GM12878 (cell line): ENCODE results near the gene SYCP3.

Source experiments
- DPF2 ChIP-seq: fragments of 450-650 bp; IDR thresholded peaks from 2 replicates; pipeline ENCODE4 v1.6.1; 2017; ENCODE audit warnings: mild to moderate bottlenecking
- EZH2 ChIP-seq: IDR thresholded peaks from 2 replicates; pipeline ENCODE4 v1.6.1; 2012; ENCODE audit warnings: low read depth, mild to moderate bottlenecking, control low read depth, inconsistent platforms, low read length, borderline replicate concordance; ENCODE audit not compliant: control insufficient read depth
- HDGF ChIP-seq: fragments of 450-650 bp; IDR thresholded peaks from 2 replicates; pipeline ENCODE4 v1.6.1; 2016; ENCODE audit warnings: antibody characterized with exemption
- NFYB ChIP-seq: IDR thresholded peaks from 2 replicates; pipeline ENCODE4 v1.6.1; 2011; ENCODE audit warnings: low read depth, mild to moderate bottlenecking, low read length, improper control_type of control experiment, moderate library complexity; ENCODE audit not compliant: insufficient read depth
- RAD21 ChIP-seq: IDR thresholded peaks from 2 replicates; pipeline ENCODE4 v1.6.1; 2011; ENCODE audit warnings: mild to moderate bottlenecking, low read depth, low read length, moderate library complexity; ENCODE audit not compliant: insufficient read depth
- RFX5 ChIP-seq: IDR thresholded peaks from 2 replicates; pipeline ENCODE4 v1.6.1; 2011; ENCODE audit warnings: low read depth, low read length, improper control_type of control experiment
- SMAD5 ChIP-seq: IDR thresholded peaks from 2 replicates; pipeline ENCODE4 v1.6.1; 2016; ENCODE audit warnings: antibody characterized with exemption, low read depth
- SPI1 ChIP-seq: IDR thresholded peaks from 2 replicates; pipeline ENCODE4 v1.6.1; 2011; ENCODE audit warnings: low read depth, mild to moderate bottlenecking, low read length, moderate library complexity, borderline replicate concordance; ENCODE audit not compliant: insufficient read depth
- TAF1 ChIP-seq: IDR thresholded peaks from 2 replicates; pipeline ENCODE4 v1.6.1; 2011; ENCODE audit warnings: mild to moderate bottlenecking, low read depth, low read length, borderline replicate concordance
- TBL1XR1 ChIP-seq: IDR thresholded peaks from 2 replicates; pipeline ENCODE4 v1.6.1; 2012; ENCODE audit warnings: low read depth, low read length, improper control_type of control experiment
- TF ChIP-seq, protein P1 (sequence below), 3 experiments: IDR thresholded peaks in 2 of 3; conservative IDR thresholded peaks in 1 of 3; 2 replicates each; pipeline ENCODE4 v1.5.1; 2011; ENCODE audit warnings: low read depth in 3 of 3, low read length in 3 of 3, mild to moderate bottlenecking in 3 of 3, control low read depth in 2 of 3, moderate library complexity in 2 of 3, inconsistent platforms in 1 of 3, mixed read lengths in 1 of 3; ENCODE audit not compliant: control insufficient read depth in 2 of 3, insufficient read depth in 1 of 3; ENCODE audit errors: extremely low read depth in 1 of 3
- TF ChIP-seq, protein P2 (sequence below): IDR thresholded peaks from 2 replicates; pipeline ENCODE4 v1.6.1; 2012; ENCODE audit warnings: improper control_type of control experiment, low read depth, low read length; ENCODE audit not compliant: insufficient replicate concordance
- TF ChIP-seq, protein P3 (sequence below): IDR thresholded peaks from 2 replicates; pipeline ENCODE4 v1.6.1; 2011; ENCODE audit warnings: low read depth, mild to moderate bottlenecking, low read length, moderate library complexity, borderline replicate concordance; ENCODE audit errors: extremely low read depth
- TF ChIP-seq, protein P4 (sequence below): IDR thresholded peaks from 2 replicates; pipeline ENCODE4 v1.6.1; 2011; ENCODE audit warnings: low read depth, low read length, improper control_type of control experiment, borderline replicate concordance

DNA sequence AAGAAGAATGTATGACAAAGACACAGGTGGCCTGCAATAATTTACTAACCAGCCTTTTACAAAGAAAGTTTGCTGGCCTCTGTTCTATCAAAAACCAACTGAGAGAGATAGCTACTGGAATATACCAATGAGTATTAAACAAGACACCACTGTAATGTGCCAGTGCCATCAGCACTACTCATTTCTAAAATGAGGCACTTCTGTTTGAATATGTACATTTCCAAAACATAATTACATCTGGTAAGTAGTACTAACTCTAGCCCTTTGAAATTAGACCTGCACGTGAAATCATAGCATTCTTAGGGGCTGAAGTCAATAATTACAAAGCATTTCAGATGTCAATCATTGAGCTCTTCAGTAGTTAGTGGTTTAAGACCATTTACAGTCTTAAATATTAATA, 6.9 kb upstream of the SYCP3 start:
- no peak for TF ChIP-seq EZH2
- TF ChIP-seq, protein P1, sequence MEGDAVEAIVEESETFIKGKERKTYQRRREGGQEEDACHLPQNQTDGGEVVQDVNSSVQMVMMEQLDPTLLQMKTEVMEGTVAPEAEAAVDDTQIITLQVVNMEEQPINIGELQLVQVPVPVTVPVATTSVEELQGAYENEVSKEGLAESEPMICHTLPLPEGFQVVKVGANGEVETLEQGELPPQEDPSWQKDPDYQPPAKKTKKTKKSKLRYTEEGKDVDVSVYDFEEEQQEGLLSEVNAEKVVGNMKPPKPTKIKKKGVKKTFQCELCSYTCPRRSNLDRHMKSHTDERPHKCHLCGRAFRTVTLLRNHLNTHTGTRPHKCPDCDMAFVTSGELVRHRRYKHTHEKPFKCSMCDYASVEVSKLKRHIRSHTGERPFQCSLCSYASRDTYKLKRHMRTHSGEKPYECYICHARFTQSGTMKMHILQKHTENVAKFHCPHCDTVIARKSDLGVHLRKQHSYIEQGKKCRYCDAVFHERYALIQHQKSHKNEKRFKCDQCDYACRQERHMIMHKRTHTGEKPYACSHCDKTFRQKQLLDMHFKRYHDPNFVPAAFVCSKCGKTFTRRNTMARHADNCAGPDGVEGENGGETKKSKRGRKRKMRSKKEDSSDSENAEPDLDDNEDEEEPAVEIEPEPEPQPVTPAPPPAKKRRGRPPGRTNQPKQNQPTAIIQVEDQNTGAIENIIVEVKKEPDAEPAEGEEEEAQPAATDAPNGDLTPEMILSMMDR (IDR thresholded peaks at IDR 0.05 in 2 of 3, conservative IDR thresholded peaks at IDR 0.05 in 1 of 3; ENCODE audit: control insufficient read depth in 2 of 3, extremely low read depth in 1 of 3, insufficient read depth in 1 of 3, low read depth in 3 of 3, low read length in 3 of 3), result no peak
- TF ChIP-seq DPF2, result no peak
- TF ChIP-seq RAD21, result no peak
- TF ChIP-seq TBL1XR1, result no peak
- no peak for TF ChIP-seq RFX5
- no peak for TF ChIP-seq NFYB
- TF ChIP-seq, protein P2, sequence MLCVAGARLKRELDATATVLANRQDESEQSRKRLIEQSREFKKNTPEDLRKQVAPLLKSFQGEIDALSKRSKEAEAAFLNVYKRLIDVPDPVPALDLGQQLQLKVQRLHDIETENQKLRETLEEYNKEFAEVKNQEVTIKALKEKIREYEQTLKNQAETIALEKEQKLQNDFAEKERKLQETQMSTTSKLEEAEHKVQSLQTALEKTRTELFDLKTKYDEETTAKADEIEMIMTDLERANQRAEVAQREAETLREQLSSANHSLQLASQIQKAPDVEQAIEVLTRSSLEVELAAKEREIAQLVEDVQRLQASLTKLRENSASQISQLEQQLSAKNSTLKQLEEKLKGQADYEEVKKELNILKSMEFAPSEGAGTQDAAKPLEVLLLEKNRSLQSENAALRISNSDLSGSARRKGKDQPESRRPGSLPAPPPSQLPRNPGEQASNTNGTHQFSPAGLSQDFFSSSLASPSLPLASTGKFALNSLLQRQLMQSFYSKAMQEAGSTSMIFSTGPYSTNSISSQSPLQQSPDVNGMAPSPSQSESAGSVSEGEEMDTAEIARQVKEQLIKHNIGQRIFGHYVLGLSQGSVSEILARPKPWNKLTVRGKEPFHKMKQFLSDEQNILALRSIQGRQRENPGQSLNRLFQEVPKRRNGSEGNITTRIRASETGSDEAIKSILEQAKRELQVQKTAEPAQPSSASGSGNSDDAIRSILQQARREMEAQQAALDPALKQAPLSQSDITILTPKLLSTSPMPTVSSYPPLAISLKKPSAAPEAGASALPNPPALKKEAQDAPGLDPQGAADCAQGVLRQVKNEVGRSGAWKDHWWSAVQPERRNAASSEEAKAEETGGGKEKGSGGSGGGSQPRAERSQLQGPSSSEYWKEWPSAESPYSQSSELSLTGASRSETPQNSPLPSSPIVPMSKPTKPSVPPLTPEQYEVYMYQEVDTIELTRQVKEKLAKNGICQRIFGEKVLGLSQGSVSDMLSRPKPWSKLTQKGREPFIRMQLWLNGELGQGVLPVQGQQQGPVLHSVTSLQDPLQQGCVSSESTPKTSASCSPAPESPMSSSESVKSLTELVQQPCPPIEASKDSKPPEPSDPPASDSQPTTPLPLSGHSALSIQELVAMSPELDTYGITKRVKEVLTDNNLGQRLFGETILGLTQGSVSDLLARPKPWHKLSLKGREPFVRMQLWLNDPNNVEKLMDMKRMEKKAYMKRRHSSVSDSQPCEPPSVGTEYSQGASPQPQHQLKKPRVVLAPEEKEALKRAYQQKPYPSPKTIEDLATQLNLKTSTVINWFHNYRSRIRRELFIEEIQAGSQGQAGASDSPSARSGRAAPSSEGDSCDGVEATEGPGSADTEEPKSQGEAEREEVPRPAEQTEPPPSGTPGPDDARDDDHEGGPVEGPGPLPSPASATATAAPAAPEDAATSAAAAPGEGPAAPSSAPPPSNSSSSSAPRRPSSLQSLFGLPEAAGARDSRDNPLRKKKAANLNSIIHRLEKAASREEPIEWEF, result no peak
- TF ChIP-seq SMAD5, result no peak
- TF ChIP-seq, protein P3, sequence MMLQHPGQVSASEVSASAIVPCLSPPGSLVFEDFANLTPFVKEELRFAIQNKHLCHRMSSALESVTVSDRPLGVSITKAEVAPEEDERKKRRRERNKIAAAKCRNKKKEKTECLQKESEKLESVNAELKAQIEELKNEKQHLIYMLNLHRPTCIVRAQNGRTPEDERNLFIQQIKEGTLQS, result no peak
- TF ChIP-seq HDGF, result no peak
- TF ChIP-seq SPI1, result no peak
- TF ChIP-seq TAF1, result no peak
- TF ChIP-seq, protein P4, sequence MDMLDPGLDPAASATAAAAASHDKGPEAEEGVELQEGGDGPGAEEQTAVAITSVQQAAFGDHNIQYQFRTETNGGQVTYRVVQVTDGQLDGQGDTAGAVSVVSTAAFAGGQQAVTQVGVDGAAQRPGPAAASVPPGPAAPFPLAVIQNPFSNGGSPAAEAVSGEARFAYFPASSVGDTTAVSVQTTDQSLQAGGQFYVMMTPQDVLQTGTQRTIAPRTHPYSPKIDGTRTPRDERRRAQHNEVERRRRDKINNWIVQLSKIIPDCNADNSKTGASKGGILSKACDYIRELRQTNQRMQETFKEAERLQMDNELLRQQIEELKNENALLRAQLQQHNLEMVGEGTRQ, result no peak
